LNCAP (cell line): ENCODE data around the gene ACER3.

Experiments used
- CTCF ChIP-seq: fragments of 450-650 bp; IDR thresholded peaks from 2 replicates; pipeline ENCODE4 v1.5.1; 2017; ENCODE audit warnings: mild to moderate bottlenecking

The ACER3 gene

GRCh38 chr11:76892306-76892705, 31.6 kb downstream of the ACER3 start:
- no peak for TF ChIP-seq CTCF

DNA sequence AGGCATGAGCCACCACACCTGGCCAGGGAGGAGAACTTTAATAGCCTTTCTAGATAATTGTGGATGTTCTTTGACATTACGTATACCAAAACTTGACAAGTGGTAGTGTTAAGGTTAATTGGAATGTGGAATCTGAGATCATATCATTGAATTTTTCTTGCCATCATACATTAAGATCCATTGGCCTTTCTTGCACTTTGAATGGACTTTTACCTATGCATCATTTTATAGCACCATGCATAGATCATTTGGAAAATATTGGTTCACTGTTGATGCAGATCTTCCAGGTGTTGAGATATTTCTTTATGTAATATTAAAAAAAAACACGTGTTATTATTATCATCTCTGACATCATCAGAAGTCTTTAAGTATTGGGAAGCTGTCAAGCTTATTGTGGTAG, 36.5 kb downstream of the ACER3 start:
- no peak for TF ChIP-seq CTCF

DNA sequence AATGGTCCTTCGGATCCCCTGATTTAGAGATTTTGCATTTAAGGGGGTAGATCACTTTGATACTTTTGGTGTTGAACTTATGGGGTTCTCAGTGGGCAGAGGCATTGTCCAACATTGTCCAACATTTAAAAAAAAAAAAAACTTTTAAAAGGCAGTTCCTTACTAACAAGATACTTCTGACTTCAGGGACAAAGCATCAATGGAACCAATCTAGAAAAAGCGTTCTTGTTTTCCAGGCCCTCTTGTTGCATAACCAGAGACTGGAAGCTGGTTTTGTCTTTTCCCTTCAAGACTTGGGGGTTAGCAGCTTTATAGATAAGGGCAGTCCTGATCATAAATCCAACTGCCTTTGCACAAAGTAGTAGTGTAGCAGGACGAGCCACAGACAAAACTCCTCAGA, 40.4 kb downstream of the ACER3 start:
- TF ChIP-seq CTCF, result no peak

DNA sequence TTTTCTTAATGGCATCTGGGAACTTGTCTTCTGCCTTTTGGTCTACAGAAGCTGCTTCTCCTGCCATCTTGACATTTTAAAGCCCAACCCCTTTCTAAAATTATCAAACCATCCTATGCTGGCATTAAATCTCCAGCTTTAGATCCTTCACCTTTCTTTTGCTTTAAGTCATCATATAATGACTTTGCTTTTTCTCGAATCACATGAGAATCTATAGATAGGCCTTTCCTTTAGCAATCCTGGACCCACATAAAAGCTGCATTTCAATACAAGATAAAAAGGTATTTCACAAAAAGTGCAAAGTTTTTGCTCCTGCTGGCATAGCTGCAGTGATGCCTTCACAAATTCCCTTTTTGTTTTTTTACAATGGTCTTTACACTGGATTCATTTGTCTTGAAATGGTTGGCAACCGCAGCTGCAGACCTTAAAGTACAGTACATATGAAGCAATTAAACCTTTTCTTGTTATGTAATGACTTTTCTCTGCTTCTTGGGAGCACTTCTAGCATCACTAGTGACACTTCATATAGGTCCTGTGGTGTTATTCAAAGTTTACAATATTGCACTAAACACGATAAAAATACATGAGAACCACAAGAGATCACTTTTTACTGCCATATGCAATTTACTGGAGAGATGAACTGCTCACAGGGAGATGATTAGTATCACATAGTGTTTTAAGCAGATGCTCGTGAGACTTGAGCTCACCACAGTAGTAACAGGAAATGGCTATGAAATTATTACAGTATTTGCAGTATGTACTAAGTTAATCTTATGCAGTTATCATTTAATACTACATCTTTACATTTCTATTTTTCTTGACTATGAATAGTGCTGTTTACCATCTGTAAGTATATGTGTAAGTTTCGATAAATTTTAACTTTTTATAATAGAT, 41.6 kb downstream of the ACER3 start:
- no peak for TF ChIP-seq CTCF

- no peak for TF ChIP-seq CTCF
Measured at GRCh38 chr11:76903325-76903724, 42.6 kb downstream of the ACER3 start.

DNA sequence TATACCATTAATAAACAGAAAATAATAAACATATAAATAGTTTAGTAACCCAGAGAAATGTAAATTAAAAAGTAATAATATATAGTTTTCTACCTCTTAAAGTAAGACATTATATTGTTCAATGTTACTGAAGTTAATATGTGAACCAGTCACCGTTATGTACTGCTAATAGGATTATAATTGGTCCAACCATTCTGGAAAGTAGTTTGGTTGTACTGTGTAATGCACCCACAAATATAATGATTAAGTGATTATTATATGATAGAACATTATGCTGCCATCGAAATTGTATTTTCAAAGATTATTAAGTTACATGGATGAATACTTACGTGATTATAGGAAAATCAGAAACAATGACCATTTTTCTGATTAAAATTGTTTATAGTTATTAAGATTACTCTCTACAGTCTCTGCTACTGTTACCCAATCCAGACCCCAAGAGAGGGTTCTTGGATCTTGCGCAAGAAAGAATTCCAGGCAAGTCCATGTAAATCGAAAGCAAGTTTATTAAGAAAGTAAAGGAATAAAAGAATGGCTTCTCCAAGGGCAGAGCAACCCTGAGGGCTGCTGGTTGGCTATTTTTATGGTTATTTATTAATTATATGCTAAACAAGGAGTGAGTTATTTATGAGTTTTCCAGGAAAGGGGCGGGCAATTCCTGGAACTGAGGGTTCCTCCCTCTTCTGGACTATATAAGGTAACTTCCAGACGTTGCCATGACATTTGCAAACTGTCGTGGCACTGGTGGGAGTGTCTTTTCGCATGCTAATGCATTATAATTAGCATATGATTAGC, 50.1 kb downstream of the ACER3 start:
- TF ChIP-seq CTCF, result no peak

DNA sequence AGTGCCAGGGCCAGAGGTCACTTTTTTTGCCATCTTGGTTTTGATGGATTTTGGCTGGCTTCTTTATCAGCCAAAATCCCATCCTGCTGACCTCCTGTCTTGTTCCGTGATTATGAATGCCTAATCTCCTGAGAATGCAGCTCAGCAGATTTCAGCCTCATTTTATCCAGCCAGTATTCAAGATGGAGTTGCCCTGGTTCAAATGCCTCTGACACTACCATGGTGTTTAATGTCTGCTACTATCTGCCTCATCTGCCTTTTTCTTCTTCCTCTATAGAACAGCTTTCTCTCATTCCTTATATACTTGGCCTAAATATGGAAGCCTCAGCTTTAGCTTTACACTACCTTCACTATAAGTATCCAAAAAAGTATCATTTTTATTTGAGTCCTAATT, 50.7 kb downstream of the ACER3 start:
- TF ChIP-seq CTCF, result no peak
